ENCODE measurements around the gene LSM11.

DNA sequence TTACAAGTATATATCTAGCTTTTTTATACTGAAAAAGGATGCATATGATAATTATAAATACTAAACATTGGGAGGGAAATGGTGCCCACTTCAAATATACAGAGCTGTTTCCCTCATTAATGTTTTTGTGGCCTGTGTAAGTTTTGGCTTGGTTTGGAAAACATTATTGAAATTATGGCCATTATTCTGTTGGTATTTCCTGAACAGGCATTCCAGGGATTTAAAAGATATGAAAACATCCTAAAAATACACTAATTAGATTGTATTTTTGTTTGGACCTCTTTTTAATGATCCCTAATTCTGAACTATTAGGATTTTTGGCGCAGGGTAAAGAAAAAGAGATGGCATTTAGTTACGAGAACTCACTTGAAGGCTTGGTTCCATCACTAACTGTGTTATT, 64.5 kb downstream of the LSM11 start:
- TF ChIP-seq, protein P1, sequence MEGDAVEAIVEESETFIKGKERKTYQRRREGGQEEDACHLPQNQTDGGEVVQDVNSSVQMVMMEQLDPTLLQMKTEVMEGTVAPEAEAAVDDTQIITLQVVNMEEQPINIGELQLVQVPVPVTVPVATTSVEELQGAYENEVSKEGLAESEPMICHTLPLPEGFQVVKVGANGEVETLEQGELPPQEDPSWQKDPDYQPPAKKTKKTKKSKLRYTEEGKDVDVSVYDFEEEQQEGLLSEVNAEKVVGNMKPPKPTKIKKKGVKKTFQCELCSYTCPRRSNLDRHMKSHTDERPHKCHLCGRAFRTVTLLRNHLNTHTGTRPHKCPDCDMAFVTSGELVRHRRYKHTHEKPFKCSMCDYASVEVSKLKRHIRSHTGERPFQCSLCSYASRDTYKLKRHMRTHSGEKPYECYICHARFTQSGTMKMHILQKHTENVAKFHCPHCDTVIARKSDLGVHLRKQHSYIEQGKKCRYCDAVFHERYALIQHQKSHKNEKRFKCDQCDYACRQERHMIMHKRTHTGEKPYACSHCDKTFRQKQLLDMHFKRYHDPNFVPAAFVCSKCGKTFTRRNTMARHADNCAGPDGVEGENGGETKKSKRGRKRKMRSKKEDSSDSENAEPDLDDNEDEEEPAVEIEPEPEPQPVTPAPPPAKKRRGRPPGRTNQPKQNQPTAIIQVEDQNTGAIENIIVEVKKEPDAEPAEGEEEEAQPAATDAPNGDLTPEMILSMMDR (IDR thresholded peaks at IDR 0.05; ENCODE audit: borderline replicate concordance, extremely low read depth, low read length, poor library complexity, severe bottlenecking): no peak
- TF ChIP-seq EZH2 (IDR thresholded peaks at IDR 0.05; ENCODE audit: borderline replicate concordance, low read depth, low read length, severe bottlenecking): no peak

All from DND-41 (cell line).